Measurements from ENCODE around the gene ASGR1.
"Not testable (repeated sequence)": the region's sequence is repeated elsewhere in the genome, so short reads cannot be mapped to it uniquely, and the experiment has no call there.

ASGR1 gene

DNA sequence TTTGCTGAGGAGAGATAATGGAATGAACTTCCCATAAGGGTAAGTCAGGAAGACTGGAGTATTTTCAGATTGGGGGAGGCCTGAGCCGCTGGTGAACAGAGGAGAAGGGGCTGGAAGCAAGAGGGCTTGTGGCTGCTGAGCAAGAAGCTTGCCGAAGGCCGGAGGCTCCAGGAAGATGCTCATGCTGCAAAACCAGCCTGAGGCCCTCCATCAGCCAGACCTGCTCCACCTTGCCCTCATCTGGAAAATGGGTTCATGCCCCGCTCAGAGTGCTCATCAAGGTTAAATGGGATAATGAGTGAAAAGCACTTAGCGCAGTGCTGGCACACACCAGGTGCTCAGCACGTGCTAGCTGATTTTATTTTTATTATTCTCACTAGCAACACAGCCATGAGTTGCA is 5.5 kb upstream of the ASGR1 start:
- no peak for DNase-seq

DNA sequence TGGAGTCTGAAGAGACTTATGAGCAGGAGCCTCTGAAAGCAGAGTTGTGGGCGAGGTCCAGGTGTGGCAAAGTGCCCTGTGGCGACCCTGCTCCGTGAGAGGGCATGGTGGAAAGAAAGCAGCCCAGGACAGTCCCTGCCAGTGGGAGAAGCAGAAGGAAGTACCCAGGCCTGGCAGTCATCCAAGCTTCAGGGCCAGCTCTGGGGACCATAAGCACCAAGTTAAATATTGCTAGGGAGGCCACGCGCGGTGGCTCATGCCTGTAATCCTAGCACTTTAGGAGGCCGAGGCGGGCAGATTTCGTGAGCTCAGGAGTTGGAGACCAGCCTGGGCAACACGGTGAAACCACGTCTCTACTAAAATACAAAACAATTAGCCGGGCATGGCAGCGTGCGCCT is 4.9 kb upstream of the ASGR1 start:
- DNase-seq: peak; percentile 9

DNA sequence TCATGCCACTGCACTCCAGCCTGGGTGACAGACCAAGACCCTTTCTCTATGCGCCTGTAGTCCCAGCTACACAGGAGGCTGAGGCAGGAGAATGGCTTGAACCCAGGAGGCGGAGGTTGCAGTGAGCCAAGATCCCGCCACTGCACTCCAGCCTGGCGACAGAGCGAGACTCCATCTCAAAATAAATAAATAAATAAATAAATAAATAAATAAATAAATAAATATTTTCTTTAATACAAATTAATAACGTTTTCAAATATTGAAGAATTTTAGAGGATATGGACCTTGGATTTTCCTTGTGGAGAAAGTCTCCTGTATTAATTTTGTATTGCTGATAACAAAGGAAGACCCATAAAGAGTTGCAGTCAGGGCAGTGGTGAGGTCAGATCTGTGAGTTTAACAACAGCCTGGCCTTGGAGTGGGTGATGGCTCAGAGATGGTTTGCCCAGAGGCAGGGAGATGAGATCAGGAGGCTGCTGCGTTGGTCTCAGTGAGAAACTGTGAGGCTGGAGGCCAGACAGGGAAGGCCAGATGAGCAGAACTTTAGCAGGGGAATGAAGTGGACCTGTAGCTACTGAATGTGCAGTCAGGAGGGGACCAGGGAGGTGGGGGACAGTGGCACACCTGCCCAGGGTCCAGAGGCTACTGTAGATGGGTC is 4.4 kb upstream of the ASGR1 start:
- DNase-seq: no peak

DNA sequence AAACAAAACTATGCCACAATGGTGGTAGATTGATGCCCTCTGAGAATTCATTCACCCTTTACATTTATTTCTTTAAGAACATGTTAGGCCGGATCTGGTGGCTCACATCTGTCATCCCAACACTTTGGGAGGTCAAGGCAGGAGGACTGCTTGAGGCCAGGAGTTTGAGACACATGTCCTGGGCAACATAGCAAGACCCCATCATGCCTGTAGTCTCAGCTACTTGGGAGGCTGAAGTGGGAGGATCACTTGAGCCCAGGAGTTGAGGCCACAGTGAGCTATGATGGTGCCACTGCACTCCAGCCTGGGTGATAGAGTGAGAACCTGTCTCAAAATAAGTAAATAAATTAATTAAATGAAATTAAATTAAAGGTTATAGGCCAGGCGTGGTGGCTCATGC is 2.9 kb upstream of the ASGR1 start:
- DNase-seq: not testable (repeated sequence)

DNA sequence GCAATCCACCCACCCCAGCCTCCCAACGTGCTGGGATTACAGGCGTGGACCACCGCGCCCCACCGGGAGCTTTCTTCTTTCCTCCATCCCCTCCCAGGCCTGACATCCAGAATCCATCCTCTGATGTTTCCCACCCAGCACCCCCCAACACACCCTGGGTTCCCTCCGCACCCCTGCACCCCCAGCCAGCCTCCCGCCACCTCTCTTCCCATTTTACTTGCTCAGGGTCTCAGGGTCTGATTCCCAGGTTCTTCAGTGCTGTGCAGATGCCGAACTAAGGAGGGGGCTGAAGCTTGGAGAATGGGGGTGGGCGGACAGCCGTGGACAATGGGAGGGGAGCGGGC is 225 bp downstream of the ASGR1 start:
- no peak for DNase-seq

DNA sequence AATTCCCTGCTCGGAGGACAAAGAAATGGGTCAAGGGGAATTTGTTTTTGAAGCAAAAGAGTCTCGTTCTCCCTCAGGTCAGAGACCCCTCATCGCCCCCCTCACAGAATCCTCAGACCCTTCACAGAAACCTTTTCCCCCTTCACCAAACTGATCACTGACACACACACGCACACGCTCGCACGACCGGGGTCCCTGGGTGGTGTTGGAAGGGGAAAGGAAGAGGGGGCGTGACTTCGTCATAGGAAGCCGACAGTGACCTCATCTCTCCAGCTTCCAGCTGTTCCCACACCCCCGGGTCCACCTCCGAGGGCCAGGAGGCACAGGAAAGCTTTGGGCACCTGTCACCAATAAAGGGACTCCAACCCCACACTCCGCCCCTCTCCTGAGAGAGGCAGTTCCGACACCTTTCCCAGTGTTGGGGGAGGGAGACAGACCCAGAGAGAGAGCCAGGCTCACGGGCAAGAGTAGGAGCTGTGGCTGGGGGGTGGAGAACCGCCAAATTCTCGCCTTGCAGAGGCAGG is 1.2 kb downstream of the ASGR1 start:
- DNase-seq: peak; percentile 76

DNA sequence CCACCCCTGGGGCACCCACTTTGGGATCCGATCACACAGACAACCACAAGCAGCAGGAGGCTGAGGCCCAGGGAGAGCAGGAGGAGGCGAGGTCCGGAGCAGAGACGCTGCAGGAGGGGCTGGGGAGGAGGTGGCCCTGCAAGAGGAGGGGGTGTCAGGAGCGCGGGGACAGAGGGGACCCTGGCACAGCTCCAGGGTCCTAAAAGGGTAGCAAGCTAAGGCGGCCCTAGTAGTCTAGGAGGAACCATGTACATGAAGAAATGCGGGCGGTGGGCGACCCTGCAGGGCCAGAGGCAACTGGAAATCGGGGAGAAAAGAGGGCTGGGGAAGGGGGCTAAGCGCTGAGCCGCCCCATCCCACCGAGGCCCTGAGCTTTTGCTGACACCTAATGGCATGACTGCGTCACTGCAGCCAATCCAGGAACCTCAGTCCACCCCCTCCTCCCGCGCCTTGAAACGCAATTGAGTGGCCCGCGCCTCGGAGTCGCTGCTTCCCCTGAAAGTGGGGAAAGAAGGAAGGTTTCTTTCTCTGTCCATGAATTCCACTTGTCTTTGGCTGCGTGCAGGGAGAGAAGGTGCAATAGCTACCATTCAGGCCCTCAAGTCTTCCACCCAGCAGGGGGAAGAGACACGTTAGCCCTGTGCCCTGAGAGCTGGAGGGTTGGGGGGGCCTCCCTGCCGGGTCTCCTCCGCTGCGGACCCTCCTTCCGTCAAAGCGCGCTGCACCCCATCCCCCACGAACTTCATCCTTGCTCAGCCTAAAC is 1.8 kb downstream of the ASGR1 start:
- peak; percentile 80 for DNase-seq

DNA sequence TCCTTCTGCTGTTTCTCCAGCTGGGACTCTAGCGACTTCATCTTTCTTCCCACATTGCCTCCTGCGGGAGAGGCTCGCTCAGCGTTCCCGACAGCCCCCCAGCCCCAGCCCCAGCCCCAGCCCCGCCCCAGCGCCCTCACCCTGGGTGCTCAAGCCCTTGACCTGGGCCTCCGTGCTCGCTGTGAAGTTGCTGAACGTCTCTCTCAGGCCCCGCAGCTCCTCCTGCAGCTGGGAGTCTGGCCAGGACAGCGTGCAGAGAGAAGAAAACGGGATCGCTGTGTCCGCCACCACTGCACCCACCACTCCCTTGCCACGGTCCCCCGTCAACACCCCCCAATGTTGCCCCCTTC is 2.4 kb downstream of the ASGR1 start:
- DNase-seq: peak; percentile 13

DNA sequence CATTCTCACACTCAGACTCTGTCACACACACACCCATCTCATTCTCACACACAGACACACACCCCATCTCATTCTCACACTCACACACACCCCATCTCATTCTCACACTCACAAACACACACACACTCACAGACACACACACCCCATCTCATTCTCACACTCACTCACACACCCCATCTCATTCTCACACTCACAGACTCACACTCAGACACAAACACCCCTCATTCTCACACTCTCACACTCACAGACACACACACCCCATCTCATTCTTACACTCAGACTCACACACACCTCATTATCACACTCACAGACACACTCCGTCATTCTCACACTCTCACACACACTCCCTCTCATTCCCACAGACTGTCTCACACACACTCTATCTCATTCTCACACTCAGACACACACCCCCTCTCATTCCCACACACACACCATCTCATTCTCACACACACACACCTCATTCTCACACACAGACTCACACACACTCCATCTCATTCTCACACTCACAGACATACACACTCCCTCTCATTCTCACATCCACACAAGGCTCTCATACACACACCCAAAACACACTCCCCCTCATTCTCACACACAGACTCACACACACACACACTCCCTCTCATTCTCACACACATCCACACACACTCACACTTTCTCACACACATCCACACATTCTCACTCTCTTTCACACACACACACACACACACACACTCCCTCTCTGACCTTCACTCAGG is 2.9 kb downstream of the ASGR1 start:
- no peak for DNase-seq

DNA sequence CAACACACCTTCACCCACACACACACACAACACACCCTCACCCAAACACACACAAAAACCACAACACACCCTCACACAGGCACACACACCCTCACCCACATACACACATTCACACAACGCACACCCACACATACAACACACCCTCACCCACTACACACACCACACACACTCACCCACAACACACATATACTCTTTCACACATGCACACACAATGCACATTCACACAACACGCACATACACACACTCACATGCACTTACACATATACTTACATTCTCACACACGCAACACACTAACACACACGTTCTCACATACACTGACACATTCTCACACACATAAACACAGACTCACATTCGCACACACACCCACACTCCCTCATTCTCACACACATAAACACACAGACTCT is 3.8 kb downstream of the ASGR1 start:
- no peak for DNase-seq

DNA sequence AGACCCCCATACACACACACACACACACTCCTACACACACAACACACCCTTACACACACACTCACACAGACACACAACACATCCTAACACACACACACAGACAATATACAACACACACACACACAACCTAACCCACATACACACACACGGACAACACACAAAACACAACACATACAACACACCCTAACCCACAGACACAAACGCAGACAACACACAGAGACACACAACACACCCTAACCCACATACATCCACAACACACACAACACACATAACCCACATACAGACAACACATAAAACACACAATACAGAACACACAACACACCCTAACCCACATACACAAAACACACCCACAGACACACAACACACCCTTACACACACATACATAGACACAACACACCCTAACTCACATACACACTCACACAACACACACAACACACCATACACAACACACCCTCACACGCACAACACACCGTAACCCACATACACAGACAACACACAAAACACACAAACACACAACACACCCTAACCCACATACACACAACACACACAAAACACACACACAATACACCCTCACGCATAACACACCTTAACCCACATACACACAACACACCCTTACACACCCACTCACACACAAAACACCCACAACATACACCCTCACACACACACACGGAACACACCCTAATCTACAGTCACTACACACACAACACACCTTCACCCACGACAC is 4.4 kb downstream of the ASGR1 start:
- DNase-seq: no peak

DNA sequence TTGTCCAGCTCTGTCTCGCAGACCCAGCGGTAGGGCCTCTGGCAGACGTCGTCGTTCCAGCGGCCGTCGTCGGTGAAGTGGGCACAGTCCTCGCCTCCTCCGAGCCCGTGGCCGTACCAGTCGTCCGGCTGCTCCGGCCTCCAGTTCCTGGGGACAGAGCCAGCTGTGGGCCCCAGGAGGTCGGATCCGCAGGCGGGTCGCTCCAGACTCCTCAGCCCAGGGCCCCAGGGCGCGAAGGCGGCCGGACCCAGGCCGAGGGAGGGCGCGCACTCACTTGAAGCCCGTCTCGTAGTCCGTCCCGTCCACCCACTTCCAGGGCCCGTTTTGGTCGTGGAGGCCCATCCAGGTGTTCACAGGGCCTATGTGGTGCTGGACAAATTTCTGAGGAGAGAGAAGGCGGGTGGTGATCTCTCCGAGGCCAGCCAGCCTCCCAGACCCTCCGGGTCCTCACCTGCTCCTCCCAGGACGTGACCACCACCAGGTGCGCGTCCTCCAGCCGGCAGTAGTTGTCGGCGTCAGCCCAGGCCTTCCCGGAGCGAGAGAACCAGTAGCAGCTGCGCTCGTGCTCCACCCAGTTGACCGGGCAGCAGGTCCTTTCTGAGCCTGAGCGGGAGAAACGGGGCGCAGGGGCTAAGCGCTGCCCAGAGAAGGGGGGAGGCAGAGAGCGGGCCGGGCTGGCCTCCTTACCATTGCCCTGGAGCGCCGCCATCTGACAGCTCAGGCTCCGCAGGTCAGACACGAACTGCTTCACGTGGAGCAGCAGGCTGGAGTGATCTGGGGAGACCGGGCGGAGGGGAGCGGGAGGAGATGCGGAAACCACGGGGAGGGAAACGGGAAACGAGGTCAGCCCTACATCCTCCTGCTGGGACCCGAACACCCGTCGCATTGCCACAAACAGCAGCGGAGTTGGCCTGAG is 5.2 kb downstream of the ASGR1 start:
- DNase-seq: no peak

DNA sequence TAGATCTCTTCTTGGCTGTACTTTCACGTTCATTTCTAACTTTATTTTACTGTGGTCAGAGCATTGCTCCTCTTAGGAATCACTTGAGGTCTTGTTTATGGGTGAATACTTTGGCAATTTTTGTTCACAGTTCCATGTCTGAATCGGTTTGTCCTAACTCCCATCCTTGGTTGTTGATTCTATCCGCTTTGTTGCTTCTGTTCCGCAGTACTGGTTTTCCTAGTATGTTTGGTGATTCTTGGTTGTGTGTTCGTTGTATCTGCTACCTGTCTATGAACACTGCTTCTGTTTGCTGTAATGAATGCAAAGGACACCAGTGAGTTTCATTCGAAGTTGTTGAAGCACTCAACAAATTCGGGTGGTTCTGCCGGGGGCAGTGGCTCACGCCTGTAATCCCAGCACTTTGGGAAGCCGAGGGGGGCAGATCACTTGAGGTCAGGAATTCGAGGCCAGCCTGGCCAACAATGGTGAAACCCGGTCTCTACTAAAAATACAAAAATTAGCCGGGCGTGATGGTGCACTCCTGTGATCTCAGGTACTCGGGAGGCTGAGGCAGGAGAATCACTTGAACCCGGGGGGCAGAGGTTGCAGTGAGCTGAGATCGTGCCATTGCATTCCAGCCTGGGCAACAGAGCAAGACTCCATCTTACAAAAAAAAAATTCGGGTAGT is 6.5 kb downstream of the ASGR1 start:
- not testable (repeated sequence) for DNase-seq

DNA sequence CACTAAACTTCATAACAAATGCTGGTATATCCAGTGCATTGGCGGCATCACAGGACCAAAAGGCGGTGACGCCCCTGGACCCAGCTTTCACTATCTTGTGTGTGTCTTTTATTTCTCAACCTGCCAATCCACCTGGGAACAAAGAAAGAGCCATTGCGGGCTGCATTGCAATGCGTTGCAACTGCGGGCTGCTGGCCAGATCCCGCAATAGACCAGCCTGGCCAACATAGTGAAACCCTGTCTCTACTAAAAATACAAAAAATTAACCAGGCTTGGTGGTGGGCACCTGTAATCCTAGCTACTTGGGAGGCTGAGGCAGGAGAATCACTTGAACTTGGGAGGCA is 9.6 kb downstream of the ASGR1 start:
- DNase-seq: not testable (repeated sequence)

DNA sequence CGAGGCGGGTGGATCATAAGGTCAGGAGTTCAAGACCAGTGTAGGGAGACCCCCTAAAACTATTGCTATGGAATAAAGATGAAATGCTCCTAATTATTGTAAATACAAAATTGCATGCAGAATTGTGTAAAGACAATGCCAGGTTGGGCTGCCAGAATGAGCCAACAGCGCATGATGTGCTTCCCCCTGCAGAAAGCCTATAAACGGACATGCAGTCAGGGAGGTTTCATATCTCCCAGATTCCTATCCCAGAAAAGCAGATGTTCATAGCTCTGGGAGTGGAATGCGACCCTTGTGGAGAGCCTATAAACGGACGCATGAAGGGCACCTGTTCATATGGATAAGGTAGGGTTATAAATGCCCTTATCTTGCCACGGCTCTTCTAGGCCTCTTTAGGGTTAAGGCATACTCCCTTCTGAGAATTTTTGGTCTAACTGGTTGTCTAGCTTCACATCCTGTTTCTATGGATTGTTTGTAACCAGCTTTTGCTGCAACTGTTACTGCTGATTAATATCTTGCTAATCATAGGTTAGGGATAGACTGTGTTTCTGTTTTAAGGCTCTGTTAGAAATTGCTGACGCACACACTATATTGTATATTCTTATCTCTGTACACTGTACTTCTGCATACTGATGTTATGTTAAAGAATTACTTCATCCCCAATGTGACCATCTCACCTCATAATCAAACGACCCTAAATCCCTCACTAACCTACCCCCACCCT is 10.2 kb downstream of the ASGR1 start:
- DNase-seq: not testable (repeated sequence)

DNA sequence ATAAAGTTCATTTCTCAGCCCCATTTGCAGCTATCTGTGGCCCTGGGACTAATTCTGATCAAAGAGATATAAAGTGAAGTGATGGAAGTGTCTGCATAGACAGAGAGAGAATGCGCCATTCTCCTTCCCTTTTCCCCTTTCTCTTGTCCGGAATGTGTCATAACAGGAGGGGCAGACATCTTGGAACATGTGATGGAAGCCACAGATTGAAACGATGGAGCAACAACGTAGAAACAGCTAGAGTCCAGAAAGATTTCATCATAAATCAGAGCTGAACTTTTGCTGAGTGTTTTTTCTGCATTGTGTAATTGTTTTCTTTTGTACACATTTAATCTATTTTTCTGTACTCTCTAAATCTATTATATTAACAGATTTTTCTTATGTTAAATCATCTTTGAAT is 11.3 kb downstream of the ASGR1 start:
- DNase-seq: no peak

DNA sequence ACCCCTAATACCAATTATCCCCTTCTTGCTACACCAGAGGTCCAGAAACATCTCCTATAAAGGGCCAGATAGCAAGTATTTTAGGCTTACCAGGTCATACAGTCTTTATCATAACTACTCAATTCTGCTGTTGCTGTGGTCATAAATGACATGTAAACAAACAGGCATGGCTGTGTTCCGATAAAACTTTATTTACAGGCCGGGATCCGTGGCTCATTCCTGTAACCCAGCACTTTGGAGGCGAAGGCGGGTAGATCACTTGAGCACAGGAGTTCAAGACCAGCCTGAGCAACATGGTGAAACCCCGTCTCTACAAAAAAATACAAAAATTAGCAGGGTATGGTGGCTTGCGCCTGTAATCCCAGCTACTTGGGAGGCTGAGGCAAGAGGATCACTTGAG is 12.3 kb downstream of the ASGR1 start:
- DNase-seq: no peak

DNA sequence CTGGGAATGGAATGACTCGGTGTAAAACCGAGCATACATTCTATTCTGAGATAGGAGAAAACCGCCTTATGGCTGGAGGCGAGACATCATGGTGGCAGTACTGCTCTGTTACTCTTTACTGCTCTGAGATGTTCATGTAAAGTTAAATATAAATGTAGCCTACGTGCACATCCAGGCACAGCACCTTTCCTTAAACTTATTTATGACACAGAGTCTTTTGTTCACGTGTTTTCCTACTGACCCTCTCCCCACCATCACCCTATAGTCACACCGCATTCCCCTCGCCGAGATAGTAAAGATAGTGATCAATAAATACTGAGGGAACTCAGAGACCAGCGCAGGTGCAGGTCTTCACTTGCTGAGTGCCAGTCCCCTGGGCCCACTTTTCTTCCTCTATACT is 19.6 kb downstream of the ASGR1 start:
- not testable (repeated sequence) for DNase-seq

DNA sequence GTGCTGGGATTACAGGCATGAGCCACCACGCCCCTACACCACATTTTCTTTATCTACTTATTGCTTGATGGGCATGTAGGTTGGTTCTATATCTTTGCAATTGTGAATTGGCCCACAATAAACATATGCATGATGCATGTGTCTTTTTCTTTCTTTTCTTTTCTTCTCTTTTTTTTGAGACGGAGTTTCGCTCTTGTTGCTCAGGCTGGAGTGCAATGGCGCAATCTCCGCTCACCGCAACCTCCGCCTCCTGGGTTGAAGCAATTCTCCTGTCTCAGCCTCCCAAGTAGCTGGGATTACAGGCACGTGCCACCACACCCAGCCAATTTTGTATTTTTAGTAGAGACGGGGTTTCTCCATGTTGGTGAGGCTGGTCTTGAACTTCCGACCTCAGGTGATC is 20.7 kb downstream of the ASGR1 start:
- not testable (repeated sequence) for DNase-seq

DNA sequence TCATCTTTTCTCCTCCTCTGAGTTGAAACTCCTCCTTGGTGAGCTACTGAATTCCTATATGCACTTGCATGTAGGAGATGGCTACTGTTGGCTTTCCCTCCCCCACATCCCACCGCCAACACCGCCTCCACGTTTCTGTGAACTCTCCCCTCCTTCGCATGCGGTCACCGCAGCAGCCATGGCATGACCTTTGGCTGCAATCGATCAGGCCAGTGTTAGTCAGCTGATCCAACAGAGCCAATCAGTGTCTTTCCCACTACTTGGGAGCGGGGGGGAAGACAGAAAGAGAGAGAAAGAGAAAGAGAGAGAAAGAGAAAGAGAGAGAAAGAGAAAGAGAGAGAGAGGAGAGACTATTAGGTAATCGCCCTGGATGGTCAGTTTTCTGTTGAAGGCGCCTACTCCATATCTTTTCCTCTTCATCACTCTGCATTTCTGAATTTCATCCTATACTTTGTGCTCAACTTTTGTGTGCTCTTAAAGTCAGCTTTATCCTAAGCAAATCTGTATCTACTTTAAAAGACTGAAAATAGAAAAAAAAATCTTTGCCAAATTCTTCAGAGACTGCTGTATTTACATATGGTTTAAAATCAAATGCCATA is 22.7 kb downstream of the ASGR1 start:
- no peak for DNase-seq

DNA sequence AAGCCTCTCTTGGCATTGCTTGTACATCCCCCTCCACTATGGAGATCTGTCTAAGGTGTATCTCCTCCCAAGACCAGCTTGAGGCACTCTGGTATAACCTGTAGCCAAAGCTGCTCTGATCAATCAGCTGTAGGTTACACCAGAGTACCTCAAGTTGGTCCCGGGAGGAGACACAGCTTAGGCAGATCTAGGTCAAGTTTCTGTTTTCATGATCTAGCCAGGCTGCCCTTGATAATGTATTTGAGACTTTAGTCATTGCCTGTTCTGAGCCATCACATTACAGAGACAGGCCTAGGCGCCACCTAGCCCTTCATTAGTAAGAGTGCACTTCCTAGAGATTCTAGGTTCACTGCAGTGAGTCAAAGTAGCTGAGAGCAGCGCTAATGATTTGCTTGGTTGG is 31.4 kb downstream of the ASGR1 start:
- no peak for DNase-seq

Measured in NCI-H1105 treated with DMSO at 0.1 percent for 48 hours (cell line).